ENCODE results near the gene MALT1. TPM values are rescaled to one million over a fixed set of nuclear protein-coding genes. Genes with fewer than 3 reads are reported as not detected.
A peak's percentile ranks its signal among the peaks of the same experiment; 100 is the strongest.

MALT1 gene
- total RNA-seq, 6 donors from 2014 or later = 17.1 to 29.3 (median 24.6) TPM

DNA sequence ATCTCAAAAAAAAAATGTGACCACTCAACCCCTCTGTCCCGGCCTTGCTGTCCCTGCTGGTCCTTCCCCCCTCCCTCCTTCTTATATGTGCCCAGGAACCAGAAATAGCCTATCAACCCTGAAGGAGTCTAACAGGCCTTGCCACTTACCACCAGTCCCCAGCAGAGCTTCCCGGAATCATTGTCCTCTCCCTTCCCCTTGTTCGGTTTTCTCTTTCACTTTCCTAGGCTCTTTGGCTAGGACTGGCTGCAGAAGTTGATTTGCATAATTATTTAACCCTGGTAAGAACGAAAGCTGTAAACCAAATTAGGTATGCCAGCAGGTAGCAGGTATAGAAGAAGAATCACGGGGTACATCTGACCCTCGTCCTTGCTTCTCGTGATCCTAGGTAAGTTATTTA lies 120.8 kb downstream of the MALT1 start:
- WGBS, 2 donors = 65 to 75% methylated on average over 7 of the region's 7 CpGs
- no peak for ATAC-seq (ENCODE audit: low FRiP score in 2 of 2)

DNA sequence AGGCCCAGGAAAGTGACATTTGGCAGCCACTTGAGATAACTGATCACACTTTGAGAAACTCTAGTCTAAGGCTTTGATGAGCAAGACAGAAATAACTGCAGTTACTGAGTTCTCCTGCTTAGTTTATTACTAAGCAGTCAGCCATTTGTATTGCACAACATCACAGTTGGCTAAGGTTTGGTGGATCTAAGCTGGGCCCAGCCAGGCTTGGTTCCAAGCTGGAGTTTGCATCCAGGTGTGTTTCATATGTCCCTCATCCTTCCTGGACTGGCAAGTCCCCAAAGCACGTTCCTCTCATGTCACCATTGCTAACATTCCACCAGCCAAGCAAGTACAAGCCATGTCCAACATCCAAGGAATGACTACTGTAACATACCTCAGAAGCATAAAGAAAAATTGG lies 122.1 kb downstream of the MALT1 start:
- TF ChIP-seq POLR2AphosphoS5 (IDR thresholded peaks at IDR 0.05) (no peak), POLR2A (IDR thresholded peaks at IDR 0.05) (no peak), CTCF (IDR thresholded peaks at IDR 0.05) (no peak), EP300 (IDR thresholded peaks at IDR 0.05) (no peak)
- ATAC-seq (ENCODE audit: low FRiP score in 2 of 2) = peak in 1 of 2 donors; percentile 39
- Histone ChIP-seq H3K4me3 (no peak overlapping the region), H3K9me3 (no peaks in the 10 kb centered on the region), H3K4me1 (peaks cover 11 to 24% (median 13%) of the 10 kb centered on the region in 4 donors), H3K36me3 (no peaks in the 10 kb centered on the region), H3K27me3 (no peaks in the 10 kb centered on the region), H3K27ac (no peak overlapping the region)
- no peak for DNase-seq
- WGBS, 2 donors = 71 to 73% methylated on average over 1 of the region's 1 CpG

More for the DNA sequence above, 120.8 kb downstream of the MALT1 start:
- Histone ChIP-seq H3K27ac (no peak overlapping the region), H3K36me3 (no peaks in the 10 kb centered on the region), H3K4me1 (peaks cover 11 to 24% (median 15%) of the 10 kb centered on the region in 4 donors), H3K4me3 (no peak overlapping the region), H3K9me3 (no peaks in the 10 kb centered on the region), H3K27me3 (no peaks in the 10 kb centered on the region)
- no peak for DNase-seq
- TF ChIP-seq POLR2AphosphoS5 (IDR thresholded peaks at IDR 0.05) (no peak), CTCF (IDR thresholded peaks at IDR 0.05) (no peak), POLR2A (IDR thresholded peaks at IDR 0.05) (no peak), EP300 (IDR thresholded peaks at IDR 0.05) (no peak)

DNA sequence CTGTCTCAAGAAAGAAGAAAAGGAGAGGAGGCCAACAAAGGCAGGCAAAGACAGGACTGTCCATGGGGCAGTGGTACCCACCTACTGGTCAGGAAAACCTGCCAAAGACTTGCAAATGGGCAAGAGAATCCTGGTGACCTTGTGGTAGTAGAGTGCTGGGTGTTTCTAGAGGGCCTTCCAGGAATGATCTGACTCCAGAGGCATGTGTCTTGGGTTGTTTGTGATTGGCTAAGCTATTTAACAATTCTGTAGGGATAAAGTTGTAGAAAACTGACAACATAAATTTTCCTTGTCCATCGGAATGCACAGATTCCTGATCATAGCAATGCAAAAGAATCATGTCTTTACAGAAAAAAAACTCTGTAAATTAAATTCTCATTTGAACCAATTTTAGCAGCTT lies 125.0 kb downstream of the MALT1 start:
- ATAC-seq (ENCODE audit: low FRiP score in 2 of 2) (no peak), DNase-seq (no peak)
- H3K4me3 ChIP-seq = no peak overlapping the region
- no peak overlapping the region for H3K27ac ChIP-seq
- no peaks in the 10 kb centered on the region for H3K27me3 ChIP-seq
- no peaks in the 10 kb centered on the region for H3K36me3 ChIP-seq
- no peak for TF ChIP-seq POLR2AphosphoS5 (IDR thresholded peaks at IDR 0.05)
- TF ChIP-seq EP300 (IDR thresholded peaks at IDR 0.05) = no peak
- no peak for TF ChIP-seq POLR2A (IDR thresholded peaks at IDR 0.05)
- TF ChIP-seq CTCF (IDR thresholded peaks at IDR 0.05) = no peak
- H3K4me1 ChIP-seq = peaks cover 0 to 5% (median 0%) of the 10 kb centered on the region in 4 donors
- H3K9me3 ChIP-seq = no peaks in the 10 kb centered on the region
- WGBS, 2 donors = 96 to 100% methylated on average over 1 of the region's 1 CpG

DNA sequence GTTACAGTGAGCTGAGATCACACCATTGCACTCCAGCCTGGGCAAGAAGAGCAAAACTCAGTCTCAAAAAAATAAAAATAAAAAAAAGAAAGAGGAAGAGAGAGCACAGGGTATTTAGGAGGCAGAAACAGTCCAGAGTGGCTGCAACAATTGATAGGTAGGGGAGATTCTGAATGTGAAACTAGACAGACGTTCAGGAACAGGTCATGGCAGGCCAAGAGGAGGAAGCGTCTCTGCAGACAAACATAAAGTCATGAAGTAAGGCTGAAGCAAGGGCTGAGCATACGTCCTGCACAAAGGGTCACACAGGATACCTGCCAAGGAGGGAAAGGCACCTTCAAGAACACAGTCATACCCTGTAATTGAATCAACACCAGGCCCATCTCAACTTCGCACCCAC lies 129.3 kb downstream of the MALT1 start:
- TF ChIP-seq EP300 (IDR thresholded peaks at IDR 0.05) (no peak), POLR2AphosphoS5 (IDR thresholded peaks at IDR 0.05) (no peak), POLR2A (IDR thresholded peaks at IDR 0.05) (no peak)
- ATAC-seq (ENCODE audit: low FRiP score in 2 of 2) (no peak), DNase-seq (no peak)
- WGBS, 2 donors = 61 to 68% methylated on average over 4 of the region's 4 CpGs
- Histone ChIP-seq H3K27me3 (no peaks in the 10 kb centered on the region), H3K4me3 (no peak overlapping the region), H3K27ac (no peak overlapping the region), H3K9me3 (no peaks in the 10 kb centered on the region), H3K4me1 (no peaks in the 10 kb centered on the region), H3K36me3 (no peaks in the 10 kb centered on the region)

- Histone ChIP-seq H3K27me3 (no peaks in the 10 kb centered on the region), H3K4me1 (no peaks in the 10 kb centered on the region), H3K36me3 (no peaks in the 10 kb centered on the region), H3K9me3 (no peaks in the 10 kb centered on the region), H3K27ac (no peak overlapping the region), H3K4me3 (no peak overlapping the region)
- 89 to 92% methylated on average over 5 of the region's 5 CpGs for WGBS, 2 donors
- DNase-seq = no peak
- ATAC-seq (ENCODE audit: low FRiP score in 2 of 2) = no peak
- TF ChIP-seq CTCF (IDR thresholded peaks at IDR 0.05) = no peak
- no peak for TF ChIP-seq POLR2A (IDR thresholded peaks at IDR 0.05)
- no peak for TF ChIP-seq POLR2AphosphoS5 (IDR thresholded peaks at IDR 0.05)
- no peak for TF ChIP-seq EP300 (IDR thresholded peaks at IDR 0.05)
Observed at GRCh38 chr18:58802959-58803358, 131.7 kb downstream of the MALT1 start.
